Sigmoid colon (tissue), 7 donors: ENCODE results near the gene HEXA. TPM values are rescaled to one million over a fixed set of nuclear protein-coding genes. Genes with fewer than 3 reads are reported as not detected.
"Not testable (repeated sequence)": the region's sequence is repeated elsewhere in the genome, so short reads cannot be mapped to it uniquely, and the experiment has no call there.

ENCODE experiments used
- DNase-seq: peaks from one replicate; pipeline ENCODE4 v3.0.0-alpha.2; 2019
- H3K27ac ChIP-seq, 4 donors: fragments of 200-600 bp; sonication (generic); one replicate each; pipeline ENCODE4 v1.5.1; 2016 to 2019; ENCODE audit warnings: mild to moderate bottlenecking in 1 of 4
- H3K27me3 ChIP-seq, 3 donors: fragments of 200-600 bp; sonication (generic); one replicate each; pipeline ENCODE4 v1.5.1; 2019; ENCODE audit warnings: mild to moderate bottlenecking in 1 of 3
- H3K36me3 ChIP-seq, 4 donors: fragments of 200-600 bp; sonication (generic); one replicate each; pipeline ENCODE4 v1.5.1; 2016 to 2019
- H3K4me1 ChIP-seq, 4 donors: fragments of 200-600 bp; sonication (generic); one replicate each; pipeline ENCODE4 v1.5.1; 2017 to 2019
- H3K4me3 ChIP-seq, 4 donors: fragments of 200-600 bp; sonication (generic); one replicate each; pipeline ENCODE4 v1.5.1; 2017 to 2019; ENCODE audit warnings: mild to moderate bottlenecking in 2 of 4, moderate library complexity in 1 of 4
- H3K9me3 ChIP-seq, 4 donors: fragments of 200-600 bp in 3 of 4; sonication (generic) in 3 of 4; one replicate each; pipeline versions ENCODE4 v1.5.1 to v1.6.1; 2013 to 2019
- EP300 ChIP-seq, 4 donors: sonication (generic); formaldehyde crosslinking; IDR thresholded peaks; one replicate each; pipeline ENCODE4 v1.6.1; 2017; ENCODE audit warnings: antibody characterized with exemption in 4 of 4
- POLR2A ChIP-seq, 2 donors: fragments of 450-650 bp; IDR thresholded peaks; one replicate each; pipeline ENCODE4 v1.6.1; 2016; ENCODE audit warnings: antibody characterized with exemption in 2 of 2, mild to moderate bottlenecking in 2 of 2, moderate library complexity in 2 of 2
- POLR2AphosphoS5 ChIP-seq, 4 donors: sonication (generic); formaldehyde crosslinking; IDR thresholded peaks; one replicate each; pipeline ENCODE4 v1.6.1; 2017; ENCODE audit warnings: antibody characterized with exemption in 4 of 4
- WGBS, 2 donors: extraction: QIAGEN DNeasy Blood & Tissue Kit; methylation state at CpG; one replicate each; pipeline ENCODE4 v1.1.7; 2013; 5-methylcytosine and 5-hydroxymethylcytosine counted together
- intact Hi-C: fragments of 100-400 bp; cut with DNase I; formaldehyde crosslinking; loops from one replicate; pipeline ENCODE4 v1.15.1; 2023
- polyA plus RNA-seq, 3 donors: library from polyadenylated mRNA; stranded (reverse); fragments of 200-250 nt; gene quantifications; one replicate each; pipeline ENCODE4 v1.2.3, GENCODE V29; 2013
- total RNA-seq, 4 donors: library from RNA; depleted of rRNA; stranded (reverse); fragments of >200 nt; gene quantifications; one replicate each; pipeline ENCODE4 v1.1.0, GENCODE V29; 2016
- TF ChIP-seq, protein P1 (sequence below), 4 experiments: fragments of 450-650 bp in 3 of 4; fragments of 200-600 bp in 1 of 4; IDR thresholded peaks; one replicate each; pipeline ENCODE4 v1.5.1; 2016 to 2019; ENCODE audit warnings: antibody characterized with exemption in 4 of 4, mild to moderate bottlenecking in 3 of 4, moderate library complexity in 2 of 4
- donor health status: healthy with polysubstance abuse.
- donor health status: Bipolar disorder and iron deficiency.
- donor health status: healthy.

HEXA gene
- total RNA-seq (10 to 100 TPM; 56.0 to 80.0 (median 66.7) TPM), polyA plus RNA-seq (10 to 100 TPM; 35.4 to 76.5 (median 54.8) TPM)

DNA sequence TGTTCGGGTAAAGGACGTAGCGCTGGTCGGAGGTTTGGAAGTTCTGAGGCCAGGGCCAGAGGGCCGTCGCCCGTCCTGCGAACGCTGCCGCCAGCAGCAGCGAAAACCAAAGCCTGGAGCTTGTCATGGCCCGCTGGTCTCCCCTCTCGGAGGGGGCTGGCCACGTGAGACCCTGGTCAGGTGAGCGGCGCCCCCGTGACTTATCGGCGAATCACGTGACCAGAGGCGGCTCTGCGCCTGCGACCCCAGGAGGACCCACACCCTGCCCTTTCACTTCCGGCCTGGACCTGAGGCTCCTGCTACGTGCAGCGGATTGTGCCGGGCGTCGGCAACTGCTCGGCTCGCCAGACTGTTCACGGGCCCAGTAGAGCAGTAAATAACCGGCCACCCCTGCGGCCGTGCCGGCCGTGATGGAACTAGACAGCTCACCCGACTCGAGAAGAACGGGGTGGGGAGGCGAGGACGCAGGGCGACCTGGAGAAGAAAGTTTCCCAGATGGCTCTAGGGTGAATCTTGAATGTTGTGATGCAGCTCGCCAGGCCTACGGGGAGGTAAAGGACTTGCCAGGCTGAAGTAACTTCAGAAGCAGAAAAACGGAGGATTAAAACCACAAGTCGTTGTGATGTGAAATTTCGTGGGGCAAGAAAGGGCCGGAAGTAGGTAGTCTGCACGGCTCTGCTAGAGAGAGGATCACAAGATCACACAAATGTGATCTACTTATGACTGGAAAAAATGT is at the start of gene HEXA:
TSS of gene HEXA (minus strand) at position 169 of the 736 bp plus-strand sequence. CDS start at position 127, 42 bp downstream.
- Histone ChIP-seq H3K36me3 (no peaks in the 10 kb centered on the region), H3K9me3 (no peaks in the 10 kb centered on the region), H3K27ac (peak within 1 kb of the TSS; percentile 82 to 86 (median 84)), H3K4me3 (peak within 1 kb of the TSS; percentile 70 to 85 (median 78)), H3K4me1 (peaks cover 0 to 33% (median 24%) of the 10 kb centered on the region in 4 donors), H3K27me3 (no peaks in the 10 kb centered on the region)
- TF ChIP-seq EP300 (IDR thresholded peaks at IDR 0.05) = peak in 2 of 4 donors; percentile 52 to 79
- TF ChIP-seq, protein P1, sequence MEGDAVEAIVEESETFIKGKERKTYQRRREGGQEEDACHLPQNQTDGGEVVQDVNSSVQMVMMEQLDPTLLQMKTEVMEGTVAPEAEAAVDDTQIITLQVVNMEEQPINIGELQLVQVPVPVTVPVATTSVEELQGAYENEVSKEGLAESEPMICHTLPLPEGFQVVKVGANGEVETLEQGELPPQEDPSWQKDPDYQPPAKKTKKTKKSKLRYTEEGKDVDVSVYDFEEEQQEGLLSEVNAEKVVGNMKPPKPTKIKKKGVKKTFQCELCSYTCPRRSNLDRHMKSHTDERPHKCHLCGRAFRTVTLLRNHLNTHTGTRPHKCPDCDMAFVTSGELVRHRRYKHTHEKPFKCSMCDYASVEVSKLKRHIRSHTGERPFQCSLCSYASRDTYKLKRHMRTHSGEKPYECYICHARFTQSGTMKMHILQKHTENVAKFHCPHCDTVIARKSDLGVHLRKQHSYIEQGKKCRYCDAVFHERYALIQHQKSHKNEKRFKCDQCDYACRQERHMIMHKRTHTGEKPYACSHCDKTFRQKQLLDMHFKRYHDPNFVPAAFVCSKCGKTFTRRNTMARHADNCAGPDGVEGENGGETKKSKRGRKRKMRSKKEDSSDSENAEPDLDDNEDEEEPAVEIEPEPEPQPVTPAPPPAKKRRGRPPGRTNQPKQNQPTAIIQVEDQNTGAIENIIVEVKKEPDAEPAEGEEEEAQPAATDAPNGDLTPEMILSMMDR (IDR thresholded peaks at IDR 0.05) = no peak
- peak; percentile 59 to 74 for TF ChIP-seq POLR2A (IDR thresholded peaks at IDR 0.05)
- peak; percentile 80 to 94 (median 94) for TF ChIP-seq POLR2AphosphoS5 (IDR thresholded peaks at IDR 0.05)
- intact Hi-C loops = loop anchor here (2.0 to 10.0 kb wide), 4 partner anchors 96 to 676 kb away; partner anchors contain the start of genes ARIH1, BBS4, HIGD2B and NEO1
- DNase-seq = peak; percentile 99
- WGBS, 2 donors = 0 to 1% methylated on average over 50 of the region's 50 CpGs

DNA sequence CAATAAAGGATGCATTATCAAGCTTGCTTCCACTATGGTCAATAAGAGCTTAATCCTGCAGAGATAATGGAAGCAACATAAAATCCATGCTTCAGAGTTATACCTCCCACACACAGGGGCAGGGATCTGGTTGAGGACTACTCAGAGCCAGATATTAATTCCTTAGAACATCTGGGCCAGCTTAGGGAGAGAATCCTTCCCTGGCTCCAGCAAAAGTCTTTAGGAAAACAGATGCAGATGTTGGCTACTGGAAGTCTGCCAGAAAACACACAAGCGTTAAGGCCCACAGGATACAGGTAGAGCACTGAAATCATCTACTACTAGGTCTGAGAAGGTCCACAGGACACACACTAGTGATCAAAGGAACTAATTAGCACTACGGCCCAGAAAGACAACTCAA is 47.4 kb upstream of the HEXA start:
- H3K4me1 ChIP-seq = no peaks in the 10 kb centered on the region
- DNase-seq = no peak
- 64 to 81% methylated on average over 2 of the region's 2 CpGs for WGBS, 2 donors
- H3K27me3 ChIP-seq = no peaks in the 10 kb centered on the region
- peaks cover 0 to 5% (median 0%) of the 10 kb centered on the region in 4 donors for H3K9me3 ChIP-seq
- H3K27ac ChIP-seq = no peak overlapping the region
- no peak for TF ChIP-seq POLR2AphosphoS5 (IDR thresholded peaks at IDR 0.05)
- TF ChIP-seq, protein P1 (IDR thresholded peaks at IDR 0.05) = no peak
- no peak for TF ChIP-seq EP300 (IDR thresholded peaks at IDR 0.05)
- no peak for TF ChIP-seq POLR2A (IDR thresholded peaks at IDR 0.05)
- no peak overlapping the region for H3K4me3 ChIP-seq
- intact Hi-C loops = no loop called here
- no peaks in the 10 kb centered on the region for H3K36me3 ChIP-seq

DNA sequence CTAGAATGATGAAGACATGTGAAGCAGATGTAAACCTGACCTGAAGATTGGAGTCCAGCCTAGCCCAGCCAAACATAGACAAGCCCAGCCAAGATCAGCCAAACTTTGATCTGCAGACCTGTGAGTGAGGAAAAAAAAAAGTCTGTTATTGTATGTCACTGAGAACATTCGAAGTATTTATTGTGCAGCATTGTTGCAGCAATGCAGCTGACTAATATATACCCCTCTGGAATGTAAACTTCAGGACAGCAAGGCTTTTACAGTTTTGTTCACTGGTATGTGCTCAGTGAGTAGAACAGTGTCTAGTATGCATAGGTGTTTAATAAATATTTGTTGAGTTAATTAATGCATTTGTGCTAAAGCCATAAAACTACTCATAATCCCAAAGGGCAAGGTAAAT is 45.7 kb upstream of the HEXA start:
- WGBS, 2 donors = 53 to 63% methylated on average over 1 of the region's 1 CpG
- Histone ChIP-seq H3K36me3 (no peaks in the 10 kb centered on the region), H3K4me1 (no peaks in the 10 kb centered on the region), H3K27me3 (no peaks in the 10 kb centered on the region), H3K27ac (no peak overlapping the region), H3K9me3 (peaks cover 0 to 5% (median 0%) of the 10 kb centered on the region in 4 donors), H3K4me3 (no peak overlapping the region)
- DNase-seq = no peak
- TF ChIP-seq POLR2A (IDR thresholded peaks at IDR 0.05) (no peak), POLR2AphosphoS5 (IDR thresholded peaks at IDR 0.05) (no peak), EP300 (IDR thresholded peaks at IDR 0.05) (no peak)
- TF ChIP-seq, protein P1 (IDR thresholded peaks at IDR 0.05) = no peak
- intact Hi-C loops = no loop called here

DNA sequence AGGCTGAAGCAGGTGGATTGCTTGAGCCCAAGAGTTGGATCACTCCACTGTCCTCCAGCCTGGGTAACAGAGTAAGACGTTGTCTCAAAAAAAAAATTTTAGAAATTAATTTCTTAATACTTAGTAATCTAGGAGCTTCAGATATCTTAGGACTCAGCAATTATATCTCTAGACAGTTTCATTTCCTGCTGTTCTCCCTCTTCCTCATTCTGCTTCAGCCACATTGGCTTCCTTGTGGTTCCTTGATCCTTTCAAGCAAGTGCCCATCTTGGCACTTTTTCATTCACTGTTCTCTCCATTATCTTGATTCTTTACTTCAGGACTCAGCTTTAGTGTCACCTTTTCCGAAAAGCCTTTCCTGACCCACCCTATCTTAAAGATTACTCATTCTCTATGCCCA is 44.8 kb upstream of the HEXA start:
- Histone ChIP-seq H3K27me3 (no peaks in the 10 kb centered on the region), H3K4me1 (no peaks in the 10 kb centered on the region), H3K4me3 (no peak overlapping the region), H3K27ac (no peak overlapping the region), H3K36me3 (no peaks in the 10 kb centered on the region), H3K9me3 (peaks cover 0 to 2% (median 0%) of the 10 kb centered on the region in 4 donors)
- DNase-seq = no peak
- WGBS, 2 donors = 59 to 81% methylated on average over 2 of the region's 2 CpGs
- intact Hi-C loops = no loop called here
- TF ChIP-seq POLR2A (IDR thresholded peaks at IDR 0.05) = no peak

DNA sequence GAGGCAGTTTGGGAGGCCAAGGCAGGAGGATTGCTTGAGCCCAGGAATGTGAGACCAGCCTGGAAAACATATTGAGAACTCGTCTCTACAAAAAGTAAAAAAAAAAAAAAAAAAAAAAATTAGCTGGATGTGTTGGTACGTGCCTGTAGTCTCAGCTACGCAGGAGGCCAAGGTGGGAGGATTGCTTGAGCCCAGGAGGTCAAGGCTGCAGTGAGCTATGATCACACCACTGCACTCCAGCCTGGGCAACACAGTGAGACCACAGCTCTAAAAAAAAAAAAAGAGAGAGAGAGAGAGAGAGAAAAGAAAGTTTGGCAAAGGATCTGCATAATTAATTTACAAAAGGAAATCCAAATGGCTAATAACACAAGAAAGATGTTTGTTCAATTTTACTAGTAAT is 44.0 kb upstream of the HEXA start:
- WGBS, 2 donors = 80 to 82% methylated on average over 3 of the region's 3 CpGs
- H3K36me3 ChIP-seq, H3K27me3 ChIP-seq, H3K9me3 ChIP-seq, H3K4me1 ChIP-seq, H3K4me3 ChIP-seq, intact Hi-C loops, DNase-seq, H3K27ac ChIP-seq: not testable (repeated sequence)
